GM12878 (cell line): ENCODE results near the gene ABCC1. TPM values are rescaled to one million over a fixed set of nuclear protein-coding genes. Genes with fewer than 3 reads are reported as not detected.

ENCODE experiments used
- ATAC-seq: fragments of 200-7000 bp; cut with Tn5 transposase; 3 replicates; pipeline ENCODE4 v1.9.1; 2020; ENCODE audit warnings: mild to moderate bottlenecking, moderate library complexity
- BruUV-seq: library from RNA; stranded (reverse); fragments of 400-500 nt; replicated peaks from 2 replicates; lab custom pipeline; 2021; lab: Mats Ljungman, UMichigan
- CTCF ChIA-PET: fragments of 300-600 bp; sonication (Branson Sonifier 250); formaldehyde crosslinking; extraction: SDS; loops from one replicate; lab custom pipeline; 2021; ENCODE audit warnings: inconsistent platforms; lab: Yijun Ruan, JAX
- POLR2A ChIA-PET: fragments of 350-600 bp; formaldehyde crosslinking; extraction: SDS; loops from one replicate; lab custom pipeline; 2021; ENCODE audit warnings: inconsistent platforms; lab: Charles Lee
- RAD21 ChIA-PET: fragments of 300-600 bp; sonication (Branson Sonifier 250); formaldehyde crosslinking; loops from one replicate; lab custom pipeline; 2023; ENCODE audit warnings: antibody characterized with exemption; ENCODE audit not compliant: unreplicated experiment; lab: Charles Lee
- SMC1A ChIA-PET: fragments of 300-600 bp; sonication (Branson Sonifier 250); formaldehyde crosslinking; loops from one replicate; lab custom pipeline; 2023; ENCODE audit not compliant: unreplicated experiment, uncharacterized antibody; lab: Charles Lee
- DNase-seq: peaks from one replicate; pipeline ENCODE4 v3.0.0-alpha.2; 2011; ENCODE audit warnings: low read depth, low spot score
- FAIRE-seq: peaks from 3 replicates; lab custom pipeline; 2011; peaks lifted over from hg19 to GRCh38; lab: Jason Lieb, UNC
- H2AFZ ChIP-seq: 2 replicates; pipeline ENCODE4 v1.6.0; 2011; ENCODE audit warnings: low read depth, low read length, control low read depth; ENCODE audit not compliant: control insufficient read depth
- H3K27ac ChIP-seq: 2 replicates; pipeline ENCODE4 v1.5.1; 2011; ENCODE audit warnings: control low read depth; ENCODE audit not compliant: control insufficient read depth, insufficient read depth
- H3K27me3 ChIP-seq, 2 experiments: replicated peaks in 1 of 2; 2 replicates each; pipeline versions ENCODE4 v1.6.0 to v1.6.1; 2011; ENCODE audit warnings: low read length in 1 of 2; ENCODE audit not compliant: control insufficient read depth in 2 of 2, insufficient read depth in 2 of 2
- H3K36me3 ChIP-seq, 2 experiments: 2 replicates each; pipeline ENCODE4 v1.5.1; 2011; ENCODE audit warnings: low read length in 1 of 2; ENCODE audit not compliant: control insufficient read depth in 2 of 2, insufficient read depth in 2 of 2
- H3K4me1 ChIP-seq: 2 replicates; pipeline ENCODE4 v1.6.1; 2011; ENCODE audit warnings: mild to moderate bottlenecking, low read length, moderate library complexity, mixed read lengths; ENCODE audit not compliant: control insufficient read depth, insufficient read depth
- H3K4me2 ChIP-seq: 2 replicates; pipeline ENCODE4 v1.6.0; 2011; ENCODE audit warnings: control low read depth; ENCODE audit not compliant: control insufficient read depth, insufficient read depth
- H3K4me3 ChIP-seq: fragments of 200-600 bp; sonication (generic); 2 replicates; pipeline ENCODE4 v1.5.1; 2016
- H3K79me2 ChIP-seq: 2 replicates; pipeline ENCODE4 v1.6.0; 2011; ENCODE audit warnings: low read length; ENCODE audit not compliant: control insufficient read depth, insufficient read depth
- H3K9ac ChIP-seq: 2 replicates; pipeline ENCODE4 v1.8.0; 2011; ENCODE audit warnings: low read length, control low read depth, mixed read lengths; ENCODE audit not compliant: control insufficient read depth, insufficient read depth
- H3K9me3 ChIP-seq: replicated peaks from 3 replicates; pipeline ENCODE4 v1.5.1; 2011; ENCODE audit warnings: mild to moderate bottlenecking, low read length; ENCODE audit not compliant: control insufficient read depth, insufficient read depth
- H4K20me1 ChIP-seq: 2 replicates; pipeline ENCODE4 v1.6.0; 2011; ENCODE audit not compliant: control insufficient read depth, insufficient read depth
- ASH2L ChIP-seq: fragments of 300-600, 200-600 bp; sonication (generic); IDR thresholded peaks from 2 replicates; pipeline ENCODE4 v1.6.1; 2017; ENCODE audit warnings: low read depth, mild to moderate bottlenecking, borderline replicate concordance
- CEBPZ ChIP-seq: fragments of 150-350 bp; IDR thresholded peaks from 2 replicates; pipeline ENCODE4 v1.6.1; 2016; ENCODE audit warnings: low read depth, low read length
- EZH2 ChIP-seq: IDR thresholded peaks from 2 replicates; pipeline ENCODE4 v1.6.1; 2012; ENCODE audit warnings: low read depth, mild to moderate bottlenecking, control low read depth, inconsistent platforms, low read length, borderline replicate concordance; ENCODE audit not compliant: control insufficient read depth
- FOXK2 ChIP-seq: fragments of 450-650 bp; IDR thresholded peaks from 2 replicates; pipeline ENCODE4 v1.6.1; 2017; ENCODE audit warnings: mild to moderate bottlenecking, moderate library complexity
- SMARCA5 ChIP-seq: fragments of 450-650 bp; IDR thresholded peaks from 2 replicates; pipeline ENCODE4 v1.6.1; 2017; ENCODE audit warnings: mild to moderate bottlenecking
- TBL1XR1 ChIP-seq: IDR thresholded peaks from 2 replicates; pipeline ENCODE4 v1.6.1; 2012; ENCODE audit warnings: low read depth, low read length, improper control_type of control experiment
- WGBS: methylation state at CpG from one replicate; pipeline ENCODE4 v1.1.6; 2016; ENCODE audit warnings: low lambda C conversion rate; ENCODE audit not compliant: insufficient replicate concordance, insufficient coverage; ENCODE audit errors: missing lambda C conversion rate; 5-methylcytosine and 5-hydroxymethylcytosine counted together
- in situ Hi-C: fragments of 300-500 bp; cut with MboI; formaldehyde crosslinking; loops from 9 replicates; pipeline ENCODE4 v1.14.3; 2018; ENCODE audit warnings: mixed read lengths
- intact Hi-C: fragments of 100-400 bp; cut with micrococcal nuclease; formaldehyde crosslinking; loops from one replicate; pipeline ENCODE4 v1.14.2; 2022; ENCODE audit not compliant: unreplicated experiment
- polyA plus RNA-seq, 11 experiments: library from polyadenylated mRNA; depleted of rRNA in 4 of 11; unstranded in 6 of 11; stranded (reverse) in 5 of 11; fragments of >200 nt; fragmentation: Nextera tagmentation in 4 of 11; fragmentation: Illumina TruSeq in 1 of 11; extraction: Ambion mirVana in 4 of 11; extraction: Trizol in 1 of 11; gene quantifications; 1 replicate in 1 of 11; 2 replicates in 10 of 11; pipeline versions ENCODE4 v1.2.1 to v1.2.3, GENCODE V29; 2011 to 2016; ENCODE audit warnings: inconsistent platforms in 2 of 11, missing spikeins in 2 of 11, low read depth in 1 of 11
- total RNA-seq, 4 experiments: library from RNA; depleted of rRNA in 3 of 4; stranded (reverse); fragments of >200 nt in 3 of 4; fragmentation: Illumina TruSeq in 1 of 4; extraction: Trizol in 1 of 4; gene quantifications; 2 replicates each; pipeline versions ENCODE4 v1.2.1 to v1.2.3, GENCODE V29; 2013 to 2021

ABCC1 gene
- total and polyA plus RNA-seq, 10 of the 15 experiments (the other 5 are each of a cell fraction or from before 2014, with no cell fraction given), result 3.2 to 44.6 (median 14.5) TPM

- TF ChIP-seq EZH2 (no peak), FOXK2 (no peak), CEBPZ (no peak), ASH2L (no peak), TBL1XR1 (no peak), SMARCA5 (no peak)
- Histone ChIP-seq H3K9me3 (peaks cover 30% of the 10 kb centered on the region), H3K4me1 (no peaks in the 10 kb centered on the region), H3K27me3 (no peaks in the 10 kb centered on the region), H3K4me2 (no peak overlapping the region), H4K20me1 (no peaks in the 10 kb centered on the region), H3K4me3 (no peak overlapping the region), H3K36me3 (peaks cover 8 to 13% of the 10 kb centered on the region in 2 experiments), H2AFZ (no peak overlapping the region), H3K79me2 (peaks cover 62% of the 10 kb centered on the region), H3K27ac (no peak overlapping the region), H3K9ac (no peak overlapping the region)
- ChIA-PET CTCF (interaction anchor here (0.8 kb wide), 1 partner anchor 277 kb away, joined by 3 read pairs; no protein-coding TSS in a partner anchor), POLR2A (no interaction called here), RAD21 (no interaction called here), SMC1A (interaction anchor here (1.8 kb wide), 1 partner anchor 12 kb away, joined by 3 read pairs; no protein-coding TSS in a partner anchor)
- FAIRE-seq (no peak), ATAC-seq (no peak), DNase-seq (no peak)
- WGBS, result 97% methylated on average over 2 of the region's 3 CpGs
- no TSS peak for BruUV-seq
- intact Hi-C loops (no loop called here), in situ Hi-C loops (no loop called here)
These were observed 22.8 kb downstream of the ABCC1 start for GRCh38 chr16:15972046-15972868.
